NCI-H226 (cell line): ENCODE measurements around the gene HNRNPK.
A peak's percentile ranks its signal among the peaks of the same experiment; 100 is the strongest.

Source experiments
- DNase-seq: peaks from one replicate; pipeline ENCODE4 v3.0.0-alpha.2; 2015

Gene HNRNPK

GRCh38 chr9:83979812-83980394, at the start of gene HNRNPK:
TSS of gene HNRNPK (minus strand) at chr9:83980215. CDS start at chr9:83978252, 1,963 bp downstream.
- peak; percentile 96 for DNase-seq

GRCh38 chr9:84027201-84027600, 47.2 kb upstream of the HNRNPK start:
- DNase-seq, result no peak

DNA sequence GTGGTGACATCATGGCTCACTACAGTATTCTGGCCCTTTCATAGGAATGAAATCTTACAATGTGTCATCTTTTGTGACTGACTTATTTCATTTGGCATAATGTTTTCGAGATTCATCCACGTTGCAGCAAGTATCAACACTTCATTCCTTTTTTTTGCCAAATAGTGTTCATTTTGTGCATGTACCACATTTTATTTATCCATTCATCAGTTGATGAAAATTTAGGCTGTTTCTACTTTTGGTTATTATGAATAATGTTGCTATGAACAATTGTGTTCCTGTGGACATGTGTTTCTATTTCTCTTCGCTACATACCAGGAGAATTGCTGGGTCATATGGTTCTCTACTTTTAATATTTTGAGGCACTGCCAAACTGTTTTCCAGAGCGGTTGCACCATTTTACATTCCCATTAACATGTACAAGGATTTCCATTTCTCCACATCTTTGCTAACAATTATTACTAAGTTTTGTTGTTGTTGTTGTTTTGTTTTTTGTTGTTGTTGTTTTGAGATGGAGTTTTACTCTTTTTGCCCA, 44.1 kb upstream of the HNRNPK start:
- DNase-seq, result no peak

- no peak for DNase-seq
These were observed 27.6 kb upstream of the HNRNPK start for GRCh38 chr9:84007662-84008061.

GRCh38 chr9:84003246-84003645, 23.2 kb upstream of the HNRNPK start:
- DNase-seq, result no peak

GRCh38 chr9:84002344-84002743, 22.3 kb upstream of the HNRNPK start:
- DNase-seq, result no peak

GRCh38 chr9:84001621-84002020, 21.6 kb upstream of the HNRNPK start:
- DNase-seq, result no peak

- no peak for DNase-seq
These were observed 20.2 kb upstream of the HNRNPK start for GRCh38 chr9:84000186-84000585.

DNA sequence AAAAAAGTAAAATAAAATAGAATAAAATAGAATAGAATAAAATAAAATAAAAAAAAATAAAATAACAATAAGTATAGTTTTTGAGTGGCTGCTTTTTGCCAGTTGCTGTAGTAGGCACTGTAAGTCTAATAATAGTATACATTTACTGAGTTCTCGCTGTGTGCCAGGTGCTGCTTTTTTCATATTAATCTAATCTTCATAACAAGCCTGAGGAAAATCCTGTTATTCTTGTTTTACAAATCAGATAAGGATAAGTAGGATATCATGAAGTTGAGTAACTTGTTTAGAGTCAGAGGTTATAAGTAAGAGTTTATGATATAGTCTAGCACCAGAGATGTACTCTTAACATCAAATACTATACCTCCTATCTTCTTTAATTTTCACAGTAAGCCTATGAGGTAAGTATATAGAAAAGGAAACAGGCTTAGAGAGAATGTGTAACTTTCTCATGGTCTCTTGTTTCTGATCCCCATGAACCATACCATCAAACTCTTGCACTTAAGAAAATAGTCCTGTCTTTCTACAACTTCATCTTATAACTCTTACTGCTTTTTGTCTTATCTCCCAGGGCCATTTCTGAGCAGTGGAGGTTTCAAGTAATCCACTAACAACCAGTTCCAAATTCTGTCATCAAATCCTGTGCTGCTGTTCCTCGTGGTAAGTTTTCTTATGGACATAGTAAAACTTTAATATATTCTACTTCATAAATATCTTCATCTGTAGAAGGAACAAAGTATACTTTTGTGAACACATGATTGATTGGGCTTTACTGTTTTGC, 19.3 kb upstream of the HNRNPK start:
- DNase-seq, result no peak

DNA sequence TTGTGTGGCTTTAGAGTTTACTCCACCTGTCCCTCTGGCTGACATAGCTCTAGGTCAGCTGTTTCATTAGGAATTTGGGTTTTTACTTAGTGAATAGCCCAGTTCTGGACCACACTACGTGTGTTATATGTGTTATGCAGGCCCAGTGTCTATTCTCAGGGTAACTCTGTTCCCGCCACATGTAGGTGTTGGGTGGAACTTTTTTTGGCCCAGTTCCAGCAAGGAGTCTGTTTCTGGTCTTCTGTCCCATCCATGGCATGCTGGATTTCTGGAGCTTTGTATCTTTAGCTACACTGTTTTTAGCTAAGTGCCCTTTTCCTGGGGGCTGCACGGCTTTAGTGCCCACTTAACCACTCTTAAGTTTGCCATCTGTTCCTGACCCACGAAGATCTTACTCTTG, 16.1 kb upstream of the HNRNPK start:
- DNase-seq, result no peak

DNA sequence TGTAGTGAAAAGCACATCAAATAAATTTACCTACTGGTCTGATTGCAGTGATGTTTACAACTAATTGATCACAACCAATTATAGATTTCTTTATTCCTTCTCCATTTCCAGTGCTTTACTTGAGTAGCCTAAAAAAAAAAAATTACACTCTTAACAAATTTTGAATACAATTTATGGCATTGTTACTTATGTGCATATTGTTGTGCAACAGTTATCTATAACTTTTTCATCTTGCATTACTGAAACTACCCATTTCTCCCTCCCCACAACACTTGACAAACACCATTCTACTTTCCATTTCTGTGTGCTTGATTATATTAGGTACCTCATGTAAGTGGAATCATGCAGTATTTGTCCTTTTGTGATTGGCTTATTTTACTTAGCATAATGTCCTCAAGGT, 12.9 kb upstream of the HNRNPK start:
- DNase-seq, result no peak

DNA sequence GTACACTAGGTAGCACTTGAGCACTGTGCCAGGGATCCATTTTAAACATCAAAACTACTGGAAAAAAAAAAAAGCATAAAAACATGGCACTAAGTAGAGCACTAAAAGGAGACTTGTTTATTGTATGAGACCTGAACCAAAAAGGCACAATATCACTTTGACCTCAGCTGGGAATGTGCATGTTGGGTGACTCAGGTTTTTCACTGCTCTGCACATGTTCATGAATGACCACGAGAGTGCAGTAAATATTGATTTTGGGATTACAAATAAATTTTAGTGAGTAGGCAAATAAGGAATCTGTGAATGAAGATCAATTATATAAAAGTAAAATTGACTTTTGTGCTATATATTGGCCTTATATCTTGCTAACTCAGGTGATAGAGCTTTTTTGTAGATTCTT, 12.4 kb upstream of the HNRNPK start:
- DNase-seq, result no peak

DNA sequence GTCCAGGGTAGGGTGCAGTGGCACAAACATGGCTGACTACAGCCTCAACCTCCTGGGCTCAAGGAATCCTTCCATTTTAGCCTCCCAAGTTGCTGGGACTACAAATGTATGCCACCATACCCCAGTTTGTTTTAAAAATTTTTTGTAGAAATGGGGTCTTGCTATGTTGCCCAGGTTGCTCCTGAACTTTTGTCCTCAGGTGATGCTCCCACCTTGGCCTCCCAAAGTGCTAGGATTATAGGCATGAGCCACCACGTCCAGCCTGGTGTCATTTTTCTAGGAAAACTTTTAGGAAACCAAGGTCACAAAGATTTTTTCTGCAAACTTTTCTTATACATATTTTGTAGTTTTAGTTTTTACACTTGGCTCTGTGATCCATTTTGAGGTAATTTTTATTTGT, 11.3 kb upstream of the HNRNPK start:
- DNase-seq, result no peak

DNA sequence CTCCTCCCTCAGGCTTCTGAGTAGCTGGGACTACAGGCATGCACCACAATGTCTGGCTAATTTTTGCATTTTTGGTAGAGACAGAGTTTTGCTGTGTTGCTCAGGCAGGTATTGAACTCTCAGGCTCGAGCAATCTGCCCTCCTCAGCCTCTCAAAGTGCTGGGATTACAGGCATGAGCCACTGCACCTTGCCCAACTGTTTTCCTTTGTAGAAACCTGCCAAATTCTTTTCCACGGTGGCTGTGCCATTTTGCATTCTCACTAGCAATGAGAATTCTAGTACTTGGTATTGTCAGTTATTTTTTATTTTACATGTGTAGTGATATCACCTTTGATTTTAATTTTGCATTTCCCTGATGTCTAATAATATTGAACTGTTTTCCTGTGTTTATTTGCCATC, 8.4 kb upstream of the HNRNPK start:
- DNase-seq, result no peak

GRCh38 chr9:83987402-83987791, 7.4 kb upstream of the HNRNPK start:
- DNase-seq, result no peak

GRCh38 chr9:83986765-83987401, 6.9 kb upstream of the HNRNPK start:
- DNase-seq, result no peak

- no peak for DNase-seq
These were observed 6.2 kb upstream of the HNRNPK start for GRCh38 chr9:83986195-83986594.

GRCh38 chr9:83981126-83981871, 1.3 kb upstream of the HNRNPK start:
- peak; percentile 5 for DNase-seq

DNA sequence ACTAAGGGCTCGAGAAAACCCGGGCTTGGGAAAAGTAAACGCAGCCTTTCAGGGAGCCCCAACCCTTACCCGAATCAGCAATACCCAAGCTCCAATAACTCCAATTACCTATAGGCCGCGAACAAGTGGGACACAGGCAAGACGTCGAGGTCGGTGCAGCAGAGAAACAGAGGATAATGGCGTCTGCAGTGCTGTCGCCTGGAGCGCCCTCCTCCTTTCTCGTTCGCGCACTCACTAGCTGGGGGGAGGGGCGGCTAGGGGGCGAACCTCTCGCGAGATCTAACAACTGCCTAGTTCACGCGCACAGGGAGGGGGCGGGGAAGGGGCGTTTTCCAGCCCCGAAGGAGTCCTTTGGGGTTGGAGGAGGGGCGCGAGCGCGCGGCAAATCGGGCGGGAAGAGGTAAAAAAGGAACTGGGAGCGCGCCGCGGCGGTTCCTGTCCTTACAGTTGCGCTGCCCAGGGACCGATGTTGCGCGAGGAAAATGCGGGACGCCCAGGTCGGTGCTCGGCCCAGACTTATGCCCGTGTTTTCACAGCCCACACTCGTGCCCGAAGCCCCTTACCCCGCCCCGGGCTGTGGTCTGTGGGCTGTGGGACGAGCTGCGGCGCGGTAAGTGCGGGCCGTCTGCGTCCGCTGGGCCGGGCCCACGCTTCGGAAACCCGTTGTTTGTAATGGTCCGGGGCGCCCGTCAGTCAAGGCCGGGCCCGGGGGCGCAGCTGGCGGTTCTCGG, 545 bp upstream of the HNRNPK start, which contains the start of gene RMI1:
RMI1 (plus strand) TSS at position 411 of the 731 bp plus-strand sequence. CDS start 20,182 bp downstream, outside the sequence.
- DNase-seq, result peak; percentile 93

- peak; percentile 67 for DNase-seq
These were observed 813 bp downstream of the HNRNPK start for GRCh38 chr9:83978992-83979811.

GRCh38 chr9:83977196-83977595, 2.8 kb downstream of the HNRNPK start:
- DNase-seq, result no peak
